Panc1 (cell line): ENCODE data around the gene NUDT4B.
"Not testable (repeated sequence)": the region's sequence is repeated elsewhere in the genome, so short reads cannot be mapped to it uniquely, and the experiment has no call there.

Experiments
- CTCF ChIP-seq: fragments of 450-650 bp; IDR thresholded peaks from 2 replicates; pipeline ENCODE4 v1.5.1; 2017; ENCODE audit warnings: mild to moderate bottlenecking
- POLR2AphosphoS5 ChIP-seq: IDR thresholded peaks from 2 replicates; pipeline ENCODE4 v1.6.1; 2012; ENCODE audit warnings: mild to moderate bottlenecking, low read depth, low read length, moderate library complexity
- TCF7L2 ChIP-seq: IDR thresholded peaks from 2 replicates; pipeline ENCODE4 v1.6.1; 2011; ENCODE audit warnings: mild to moderate bottlenecking, low read depth, low read length, inconsistent platforms

DNA sequence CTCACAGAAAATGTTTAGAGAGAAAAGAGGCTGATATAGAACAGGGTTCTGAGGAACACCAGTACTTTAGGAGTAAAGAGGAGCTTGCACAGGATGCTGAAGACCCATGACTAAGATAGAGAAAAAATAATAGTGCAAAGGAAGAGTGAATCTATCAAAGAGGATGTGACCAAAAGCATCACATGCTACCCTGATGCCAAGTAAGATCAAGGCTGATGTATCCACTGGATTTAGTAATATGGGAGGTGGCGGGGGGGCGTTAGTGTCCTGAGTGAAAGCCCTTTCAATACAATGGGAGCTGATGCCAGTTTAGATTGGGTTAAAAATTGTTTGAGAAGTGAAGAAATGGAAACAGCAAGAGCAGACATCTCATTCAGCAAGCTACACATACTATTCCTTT, 11.2 kb downstream of the NUDT4B start:
- TF ChIP-seq CTCF, POLR2AphosphoS5, TCF7L2: not testable (repeated sequence)
